Measurements from ENCODE around the gene ADAP2.

- TF ChIP-seq ESRRA (CRISPR knock-in tag; IDR thresholded peaks at IDR 0.05; ENCODE audit: borderline replicate concordance) (no peak), CTCF (IDR thresholded peaks at IDR 0.05) (no peak), AFF4 (CRISPR knock-in tag; IDR thresholded peaks at IDR 0.05; ENCODE audit: borderline replicate concordance) (no peak), ZNF317 (CRISPR knock-in tag; IDR thresholded peaks at IDR 0.05; ENCODE audit: borderline replicate concordance, low read depth) (no peak), ZNF121 (CRISPR knock-in tag; IDR thresholded peaks at IDR 0.05) (no peak), ARID4B (CRISPR knock-in tag; IDR thresholded peaks at IDR 0.05; ENCODE audit: borderline replicate concordance) (no peak)
Observed at GRCh38 chr17:30954046-30954830, 32.5 kb downstream of the ADAP2 start.

All from WTC11 (cell line).